Naive thymus-derived CD4-positive, alpha-beta T cell (primary cell): Measurements from ENCODE around the gene STAT5B. TPM values are rescaled to one million over a fixed set of nuclear protein-coding genes. Genes with fewer than 3 reads are reported as not detected.
A peak's percentile ranks its signal among the peaks of the same experiment; 100 is the strongest.

Experiments used
- ATAC-seq: fragments of 150-1000 bp; cut with Tn5 transposase; 2 replicates; pipeline ENCODE4 v1.10.0; 2021; ENCODE audit warnings: mild to moderate bottlenecking, moderate library complexity
- CTCF ChIA-PET: fragments of 350-600 bp; sonication (Branson Sonifier 250); formaldehyde crosslinking; loops from one replicate; lab custom pipeline; 2021; ENCODE audit warnings: antibody characterized with exemption; lab: Charles Lee
- POLR2A ChIA-PET: fragments of 350-600 bp; sonication (Branson Sonifier 250); formaldehyde crosslinking; loops from one replicate; lab custom pipeline; 2021; ENCODE audit warnings: antibody characterized with exemption, inconsistent platforms; lab: Charles Lee
- DNase-seq, 9 donors: peaks; one replicate each; pipeline versions ENCODE4 v3.0.0 to v3.0.0-alpha.2; 2020 to 2022; ENCODE audit warnings: mixed read lengths in 1 of 9
- H3K27ac ChIP-seq: one replicate; pipeline ENCODE4 v1.7.0; 2013; ENCODE audit warnings: mild to moderate bottlenecking, low read depth, low read length, moderate library complexity
- H3K27me3 ChIP-seq, 2 donors: one replicate each; pipeline ENCODE4 v1.7.0; 2013; ENCODE audit warnings: low read length in 2 of 2, mild to moderate bottlenecking in 2 of 2, moderate library complexity in 2 of 2; ENCODE audit not compliant: control insufficient read depth in 2 of 2, insufficient read depth in 2 of 2
- H3K36me3 ChIP-seq, 3 experiments: 1 replicate in 2 of 3; 2 replicates in 1 of 3; pipeline ENCODE4 v1.7.0; 2013; ENCODE audit warnings: low read length in 3 of 3, mild to moderate bottlenecking in 3 of 3, moderate library complexity in 1 of 3; ENCODE audit not compliant: insufficient read depth in 3 of 3, control insufficient read depth in 2 of 3
- H3K4me1 ChIP-seq, 2 donors: one replicate each; pipeline ENCODE4 v1.7.0; 2013; ENCODE audit warnings: low read length in 2 of 2, mild to moderate bottlenecking in 2 of 2, moderate library complexity in 1 of 2; ENCODE audit not compliant: control insufficient read depth in 2 of 2, insufficient read depth in 2 of 2
- H3K4me3 ChIP-seq: 2 replicates; pipeline ENCODE4 v1.7.0; 2013; ENCODE audit warnings: mild to moderate bottlenecking, low read length
- H3K9me3 ChIP-seq, 3 experiments: 1 replicate in 2 of 3; 2 replicates in 1 of 3; pipeline ENCODE4 v1.7.0; 2013; ENCODE audit warnings: low read length in 3 of 3; ENCODE audit not compliant: control insufficient read depth in 2 of 3
- H3K27ac Mint-ChIP-seq, 9 donors: one replicate each; pipeline ENCODE4 v1.8.0; 2020 to 2022; ENCODE audit warnings: mixed read lengths in 9 of 9, mild to moderate bottlenecking in 8 of 9, moderate library complexity in 5 of 9, inconsistent platforms in 2 of 9
- H3K27me3 Mint-ChIP-seq, 5 donors: one replicate each; pipeline ENCODE4 v1.8.0; 2021 to 2022; ENCODE audit warnings: mixed read lengths in 5 of 5, mild to moderate bottlenecking in 1 of 5
- H3K36me3 Mint-ChIP-seq, 5 donors: one replicate each; pipeline ENCODE4 v1.8.0; 2020 to 2022; ENCODE audit warnings: mixed read lengths in 5 of 5, mild to moderate bottlenecking in 3 of 5, inconsistent platforms in 1 of 5
- H3K4me1 Mint-ChIP-seq, 7 donors: one replicate each; pipeline ENCODE4 v1.8.0; 2020 to 2022; ENCODE audit warnings: mixed read lengths in 7 of 7, mild to moderate bottlenecking in 3 of 7, inconsistent platforms in 1 of 7
- H3K4me3 Mint-ChIP-seq, 10 donors: one replicate each; pipeline ENCODE4 v1.8.0; 2020 to 2022; ENCODE audit warnings: mild to moderate bottlenecking in 10 of 10, mixed read lengths in 10 of 10, moderate library complexity in 6 of 10, inconsistent platforms in 2 of 10
- H3K9me3 Mint-ChIP-seq, 11 donors: one replicate each; pipeline ENCODE4 v1.8.0; 2020 to 2022; ENCODE audit warnings: mixed read lengths in 11 of 11, mild to moderate bottlenecking in 4 of 11, inconsistent platforms in 1 of 11, moderate library complexity in 1 of 11
- intact Hi-C, 2 donors: fragments of 100-400 bp; cut with micrococcal nuclease; formaldehyde crosslinking; loops; one replicate each; pipeline ENCODE4 v1.15.1; 2023
- polyA plus RNA-seq, 2 donors: library from polyadenylated mRNA; unstranded; fragments of 300-500 nt; fragmentation: Illumina TruSeq; gene quantifications; one replicate each; pipeline ENCODE4 v1.2.3, GENCODE V29; 2021
- total RNA-seq, 6 experiments: library from RNA in 5 of 6; stranded (reverse) in 5 of 6; gene quantifications; 1 replicate in 5 of 6; 2 replicates in 1 of 6; pipeline ENCODE4 v1.2.3 and lab custom pipeline; 2021 to 2026

Gene STAT5B
- total and polyA plus RNA-seq, 7 experiments from 2014 or later = 98.0 to 192 (median 149) TPM

DNA sequence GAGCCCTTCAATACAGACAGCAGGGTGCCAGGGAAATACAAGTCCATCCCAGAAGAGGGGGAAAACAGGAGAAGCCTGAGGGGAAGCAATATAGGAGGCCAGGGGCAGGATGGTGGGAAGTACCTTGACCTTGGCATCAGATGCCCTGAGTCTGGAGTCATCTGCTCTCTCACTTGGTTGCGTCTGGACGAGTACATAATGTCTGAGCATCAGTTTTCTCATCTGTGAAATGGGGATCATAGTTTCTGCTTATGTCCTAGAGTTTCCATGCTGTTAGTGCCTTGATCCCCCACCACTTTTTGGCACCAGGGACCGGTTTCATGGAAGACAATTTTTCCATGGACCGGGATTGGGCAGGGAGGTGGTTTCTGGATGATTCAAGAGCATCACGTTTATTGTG, 14.4 kb upstream of the STAT5B start:
- ATAC-seq (no peak), DNase-seq (no peak)
- Mint-ChIP-seq H3K4me1 (peaks cover 27 to 68% (median 61%) of the 10 kb centered on the region in 7 donors), H3K4me3 (peak overlapping the region; percentile 87 to 96 (median 90)), H3K36me3 (peaks cover 0 to 27% (median 14%) of the 10 kb centered on the region in 5 donors), H3K27me3 (no peaks in the 10 kb centered on the region), H3K27ac (peak overlapping the region; percentile 42 to 96 (median 91)), H3K9me3 (peaks cover 0 to 2% (median 0%) of the 10 kb centered on the region in 11 donors)
- intact Hi-C loops = no loop called here
- ChIA-PET CTCF (interaction anchor here (1.5 to 2.9 kb wide), 2 partner anchors 22 to 69 kb away, joined by 3 to 20 read pairs; no protein-coding TSS in a partner anchor), POLR2A (interaction anchor here (1.2 to 9.4 kb wide), 7 partner anchors 15 to 110 kb away, joined by 3 to 193 read pairs (median 4); partner anchors contain the start of genes KCNH4, STAT3 and STAT5B)
- no peaks in the 10 kb centered on the region for H3K27me3 ChIP-seq
- peaks cover 4 to 45% (median 7%) of the 10 kb centered on the region in 3 experiments for H3K36me3 ChIP-seq
- peaks cover 18 to 24% of the 10 kb centered on the region in 2 donors for H3K4me1 ChIP-seq
- H3K27ac ChIP-seq = peak overlapping the region; percentile 93
- no peaks in the 10 kb centered on the region for H3K9me3 ChIP-seq
- no peak overlapping the region for H3K4me3 ChIP-seq

DNA sequence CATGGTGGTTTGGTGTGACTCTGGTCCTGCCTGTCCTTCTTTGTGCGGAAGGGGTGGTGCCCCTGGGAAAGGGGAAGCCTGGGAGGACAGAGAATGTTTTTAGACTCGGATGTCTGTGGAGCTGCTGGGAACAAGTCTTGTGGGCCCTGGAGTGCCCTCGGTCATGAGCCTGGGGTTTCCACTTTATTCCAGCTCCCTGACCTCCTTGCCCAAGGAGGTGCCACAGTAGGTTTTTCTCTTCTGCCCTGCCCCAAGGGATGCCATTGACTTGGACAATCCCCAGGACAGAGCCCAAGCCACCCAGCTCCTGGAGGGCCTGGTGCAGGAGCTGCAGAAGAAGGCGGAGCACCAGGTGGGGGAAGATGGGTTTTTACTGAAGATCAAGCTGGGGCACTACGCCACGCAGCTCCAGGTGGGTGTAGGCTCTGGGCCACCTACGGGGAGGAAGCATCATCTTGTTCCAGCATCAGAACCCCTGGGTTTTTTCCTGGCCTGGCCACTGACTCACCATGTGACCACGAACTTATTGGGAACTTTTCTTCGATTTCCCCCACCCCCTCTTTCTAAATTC, 13.5 kb upstream of the STAT5B start:
- peaks cover 3 to 36% (median 4%) of the 10 kb centered on the region in 3 experiments for H3K36me3 ChIP-seq
- H3K27ac ChIP-seq = peak overlapping the region; percentile 93
- no peaks in the 10 kb centered on the region for H3K9me3 ChIP-seq
- H3K4me3 ChIP-seq = peak overlapping the region; percentile 88
- peak overlapping the region; percentile 87 to 96 (median 90) for H3K4me3 Mint-ChIP-seq
- ChIA-PET POLR2A (interaction anchor here (0.5 to 9.4 kb wide), 14 partner anchors 12 to 601 kb away, joined by 3 to 193 read pairs (median 4); partner anchors contain the start of genes EIF1, KCNH4, STAT3 and STAT5B), CTCF (interaction anchor here (0.8 to 2.9 kb wide), 4 partner anchors 13 to 68 kb away, joined by 3 to 20 read pairs (median 4); no protein-coding TSS in a partner anchor)
- peaks cover 27 to 64% (median 60%) of the 10 kb centered on the region in 7 donors for H3K4me1 Mint-ChIP-seq
- no peak for ATAC-seq
- peak overlapping the region; percentile 42 to 96 (median 93) for H3K27ac Mint-ChIP-seq
- H3K9me3 Mint-ChIP-seq = peaks cover 0 to 2% (median 0%) of the 10 kb centered on the region in 11 donors
- intact Hi-C loops = loop anchor here (1.0 to 5.0 kb wide), 6 partner anchors 17 to 318 kb away; partner anchors contain the start of genes KCNH4 (in 1 of the 2), RETREG3 (in 1 of the 2) and TUBG1 (in 1 of the 2)
- peaks cover 0 to 21% (median 10%) of the 10 kb centered on the region in 5 donors for H3K36me3 Mint-ChIP-seq
- H3K4me1 ChIP-seq = peaks cover 18 to 24% of the 10 kb centered on the region in 2 donors
- H3K27me3 ChIP-seq = no peaks in the 10 kb centered on the region
- DNase-seq = peak in 5 of 9 donors; percentile 36 to 71 (median 47)
- H3K27me3 Mint-ChIP-seq = no peaks in the 10 kb centered on the region

DNA sequence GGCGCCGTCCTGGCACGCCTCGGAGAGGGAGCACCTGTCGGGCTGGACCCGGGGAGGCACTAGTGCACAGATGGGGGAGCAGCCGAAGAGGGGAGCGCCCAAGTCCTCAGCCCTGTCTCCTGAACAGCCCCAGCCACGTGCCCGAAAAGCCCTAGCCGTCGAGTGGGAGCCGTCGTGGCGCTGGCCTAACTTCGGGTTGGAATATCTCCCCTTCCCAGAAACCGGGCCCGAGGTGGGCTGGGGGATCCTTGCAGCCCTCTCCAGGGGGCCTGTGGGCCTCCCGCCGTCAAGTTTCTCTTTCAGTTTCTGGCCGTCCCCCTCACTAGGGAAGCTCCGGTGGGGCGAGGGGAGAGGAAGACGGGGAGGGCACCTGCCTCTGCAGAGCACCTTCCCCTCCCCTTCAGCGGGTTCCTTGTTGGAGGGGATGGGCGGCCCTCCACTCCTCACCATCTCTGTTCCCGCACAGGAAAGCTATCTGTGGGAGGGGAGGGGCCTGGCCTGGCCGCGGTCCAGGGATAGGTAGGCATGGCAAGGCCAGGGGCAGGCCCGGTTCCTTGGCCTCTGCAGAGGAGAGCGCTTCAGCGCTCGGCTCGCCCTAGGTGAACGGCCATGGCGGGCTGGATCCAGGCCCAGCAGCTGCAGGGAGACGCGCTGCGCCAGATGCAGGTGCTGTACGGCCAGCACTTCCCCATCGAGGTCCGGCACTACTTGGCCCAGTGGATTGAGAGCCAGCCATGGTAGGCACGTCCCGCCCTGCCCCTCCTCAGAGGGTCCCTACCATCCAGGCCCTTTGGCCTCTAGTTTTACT, 12.8 kb upstream of the STAT5B start:
- peaks cover 0 to 29% (median 4%) of the 10 kb centered on the region in 3 experiments for H3K36me3 ChIP-seq
- intact Hi-C loops = loop anchor here (1.0 to 5.0 kb wide), 10 partner anchors 12 to 318 kb away; partner anchors contain the start of genes KCNH4 (in 1 of the 2), RETREG3 (in 1 of the 2), STAT3 (in 1 of the 2) and TUBG1 (in 1 of the 2)
- H3K9me3 Mint-ChIP-seq = peaks cover 0 to 2% (median 0%) of the 10 kb centered on the region in 11 donors
- ChIA-PET CTCF (interaction anchor here (0.8 to 2.9 kb wide), 6 partner anchors 12 to 67 kb away, joined by 3 to 20 read pairs (median 4); no protein-coding TSS in a partner anchor), POLR2A (interaction anchor here (0.6 to 9.4 kb wide), 19 partner anchors 8 to 601 kb away, joined by 3 to 193 read pairs (median 4); partner anchors contain the start of genes EIF1, GHDC, HCRT and KCNH4)
- peak overlapping the region; percentile 88 for H3K4me3 ChIP-seq
- peak overlapping the region; percentile 81 to 96 (median 93) for H3K27ac Mint-ChIP-seq
- H3K4me1 ChIP-seq = peaks cover 18 to 24% of the 10 kb centered on the region in 2 donors
- ATAC-seq (peak; percentile 42), DNase-seq (peak; percentile 41 to 70 (median 66))
- peak overlapping the region; percentile 93 for H3K27ac ChIP-seq
- H3K36me3 Mint-ChIP-seq = peaks cover 0 to 21% (median 7%) of the 10 kb centered on the region in 5 donors
- H3K9me3 ChIP-seq = no peaks in the 10 kb centered on the region
- H3K27me3 ChIP-seq = no peaks in the 10 kb centered on the region
- H3K27me3 Mint-ChIP-seq = no peaks in the 10 kb centered on the region
- peaks cover 27 to 64% (median 56%) of the 10 kb centered on the region in 7 donors for H3K4me1 Mint-ChIP-seq
- peak overlapping the region; percentile 87 to 96 (median 90) for H3K4me3 Mint-ChIP-seq

DNA sequence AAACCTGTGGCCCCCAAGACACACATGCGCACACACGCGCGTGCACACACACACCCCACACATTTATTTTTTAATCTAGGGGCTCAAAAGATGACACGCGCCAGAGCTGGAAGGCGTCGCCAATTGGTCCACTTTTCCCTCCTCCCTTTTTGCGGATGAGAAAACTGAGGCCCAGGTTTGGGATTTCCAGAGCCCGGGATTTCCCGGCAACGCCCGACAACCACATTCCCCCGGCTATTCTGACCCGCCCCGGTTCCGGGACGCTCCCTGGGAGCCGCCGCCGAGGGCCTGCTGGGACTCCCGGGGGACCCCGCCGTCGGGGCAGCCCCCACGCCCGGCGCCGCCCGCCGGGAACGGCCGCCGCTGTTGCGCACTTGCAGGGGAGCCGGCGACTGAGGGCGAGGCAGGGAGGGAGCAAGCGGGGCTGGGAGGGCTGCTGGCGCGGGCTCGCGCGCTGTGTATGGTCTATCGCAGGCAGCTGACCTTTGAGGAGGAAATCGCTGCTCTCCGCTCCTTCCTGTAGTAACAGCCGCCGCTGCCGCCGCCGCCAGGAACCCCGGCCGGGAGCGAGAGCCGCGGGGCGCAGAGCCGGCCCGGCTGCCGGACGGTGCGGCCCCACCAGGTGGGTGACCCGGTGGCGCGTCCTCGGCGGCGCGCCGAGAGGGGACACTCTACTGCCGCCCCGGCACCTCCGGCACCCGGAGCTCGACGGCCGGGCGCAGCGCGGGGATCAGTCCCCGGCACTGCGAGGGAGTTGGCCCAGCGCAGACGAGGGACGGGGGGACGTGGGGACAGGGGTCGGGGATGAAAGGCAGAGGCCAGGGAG, 12.0 kb upstream of the STAT5B start, which contains the start of gene STAT5A:
TSS of gene STAT5A (plus strand) at position 522 of the 826 bp plus-strand sequence. CDS start 914 bp downstream, outside the sequence.
- Mint-ChIP-seq H3K4me3 (peak within 1 kb of the TSS; percentile 87 to 97 (median 93)), H3K27me3 (no peaks in the 10 kb centered on the region), H3K27ac (peak within 1 kb of the TSS; percentile 93 to 99 (median 96)), H3K4me1 (peaks cover 27 to 65% (median 54%) of the 10 kb centered on the region in 7 donors), H3K9me3 (peaks cover 0 to 2% (median 0%) of the 10 kb centered on the region in 11 donors), H3K36me3 (peaks cover 0 to 16% (median 4%) of the 10 kb centered on the region in 5 donors)
- ATAC-seq (peak; percentile 90), DNase-seq (peak; percentile 58 to 83 (median 79))
- Histone ChIP-seq H3K36me3 (peaks cover 0 to 21% (median 4%) of the 10 kb centered on the region in 3 experiments), H3K4me1 (peaks cover 18 to 24% of the 10 kb centered on the region in 2 donors), H3K4me3 (peak within 1 kb of the TSS; percentile 88), H3K27me3 (no peaks in the 10 kb centered on the region), H3K27ac (peak within 1 kb of the TSS; percentile 93), H3K9me3 (no peaks in the 10 kb centered on the region)
- ChIA-PET POLR2A (interaction anchor here (0.7 to 9.4 kb wide), 18 partner anchors 9 to 621 kb away, joined by 3 to 193 read pairs (median 4); partner anchors contain the start of genes GHDC, HCRT, STAT3 and STAT5B), CTCF (interaction anchor here (1.3 to 2.9 kb wide), 4 partner anchors 11 to 66 kb away, joined by 3 to 20 read pairs (median 5); no protein-coding TSS in a partner anchor)
- intact Hi-C loops = loop anchor here (1.0 to 5.0 kb wide), 10 partner anchors 11 to 319 kb away; partner anchors contain the start of genes KCNH4 (in 1 of the 2), RETREG3 (in 1 of the 2), STAT3 (in 1 of the 2) and STAT5B (in 1 of the 2)
